Neural crest cell (in vitro differentiated cells): ENCODE measurements around the gene MTG1. TPM values are rescaled to one million over a fixed set of nuclear protein-coding genes. Genes with fewer than 3 reads are reported as not detected.
"Not testable (repeated sequence)": the region's sequence is repeated elsewhere in the genome, so short reads cannot be mapped to it uniquely, and the experiment has no call there.

Experiments used
- DNase-seq: peaks from one replicate; pipeline ENCODE4 v3.0.0; 2021; ENCODE audit warnings: low read depth, mixed read lengths, low spot score
- H3K27ac Mint-ChIP-seq: one replicate; pipeline ENCODE4 v1.8.0; 2021; ENCODE audit warnings: mild to moderate bottlenecking, mixed read lengths; ENCODE audit not compliant: unreplicated experiment
- H3K27me3 Mint-ChIP-seq: 2 replicates; pipeline ENCODE4 v1.8.0; 2021; ENCODE audit warnings: low read depth, mild to moderate bottlenecking, mixed read lengths
- H3K36me3 Mint-ChIP-seq: 2 replicates; pipeline ENCODE4 v1.8.0; 2021; ENCODE audit warnings: low read depth, mild to moderate bottlenecking, mixed read lengths
- H3K4me1 Mint-ChIP-seq: 2 replicates; pipeline ENCODE4 v1.8.0; 2021; ENCODE audit warnings: mixed read lengths
- H3K4me3 Mint-ChIP-seq: one replicate; pipeline ENCODE4 v1.8.0; 2021; ENCODE audit warnings: mild to moderate bottlenecking, mixed read lengths
- H3K9me3 Mint-ChIP-seq: 2 replicates; pipeline ENCODE4 v1.8.0; 2021; ENCODE audit warnings: mixed read lengths
- CTCF ChIP-seq: fragments of 200-600 bp; sonication (generic); conservative IDR thresholded peaks from 2 replicates; pipeline ENCODE4 v1.5.0; 2021; ENCODE audit warnings: antibody characterized with exemption, mild to moderate bottlenecking
- total RNA-seq: library from RNA; stranded (reverse); gene quantifications from 2 replicates; pipeline ENCODE4 v1.2.1, GENCODE V29; 2021

Gene MTG1
- total RNA-seq, 1 donor from 2014 or later, result 104 TPM

- no peak for TF ChIP-seq CTCF
- no peaks in the 10 kb centered on the region for H3K9me3 Mint-ChIP-seq
- H3K4me3 Mint-ChIP-seq, result no peak overlapping the region
- H3K27me3 Mint-ChIP-seq, result no peaks in the 10 kb centered on the region
- H3K36me3 Mint-ChIP-seq, result no peaks in the 10 kb centered on the region
- H3K27ac Mint-ChIP-seq, result no peak overlapping the region
- peaks cover 6% of the 10 kb centered on the region for H3K4me1 Mint-ChIP-seq
- no peak for DNase-seq
Measured at GRCh38 chr10:133384071-133384470, 9.9 kb upstream of the MTG1 start.

DNA sequence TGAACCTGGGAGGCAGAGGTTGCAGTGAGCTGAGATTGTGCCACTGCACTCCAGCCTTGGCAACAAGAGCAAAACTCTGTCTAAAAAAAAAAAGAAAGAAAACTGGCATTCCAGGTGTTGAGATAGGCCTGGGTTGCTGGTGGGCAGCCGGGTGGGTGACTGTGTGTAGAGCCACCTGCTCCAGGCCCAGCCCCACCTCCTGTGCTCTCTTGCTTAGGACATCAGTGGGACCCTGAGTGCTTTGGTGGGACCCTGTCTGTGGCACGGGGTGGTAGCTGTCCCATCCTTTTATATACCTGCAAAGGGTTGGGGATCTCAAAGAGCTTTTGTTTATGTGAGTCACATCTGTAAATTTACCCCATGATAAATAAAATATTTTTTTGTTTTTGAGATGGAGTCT lies 8.7 kb upstream of the MTG1 start:
- no peak overlapping the region for H3K27ac Mint-ChIP-seq
- DNase-seq, result no peak
- H3K4me3 Mint-ChIP-seq, result no peak overlapping the region
- no peak for TF ChIP-seq CTCF
- no peaks in the 10 kb centered on the region for H3K27me3 Mint-ChIP-seq
- no peaks in the 10 kb centered on the region for H3K36me3 Mint-ChIP-seq
- H3K9me3 Mint-ChIP-seq, result no peaks in the 10 kb centered on the region
- H3K4me1 Mint-ChIP-seq, result peaks cover 11% of the 10 kb centered on the region

GRCh38 chr10:133386951-133387350 lies 7.0 kb upstream of the MTG1 start:
- H3K27ac Mint-ChIP-seq, H3K9me3 Mint-ChIP-seq, H3K36me3 Mint-ChIP-seq, H3K27me3 Mint-ChIP-seq, DNase-seq, H3K4me3 Mint-ChIP-seq, H3K4me1 Mint-ChIP-seq: not testable (repeated sequence)

GRCh38 chr10:133388236-133388972 lies 5.6 kb upstream of the MTG1 start:
- no peaks in the 10 kb centered on the region for H3K27me3 Mint-ChIP-seq
- H3K27ac Mint-ChIP-seq, result no peak overlapping the region
- TF ChIP-seq CTCF, result no peak
- H3K4me3 Mint-ChIP-seq, result peak overlapping the region; percentile 56
- DNase-seq, result no peak
- H3K36me3 Mint-ChIP-seq, result no peaks in the 10 kb centered on the region
- peaks cover 4% of the 10 kb centered on the region for H3K4me1 Mint-ChIP-seq
- H3K9me3 Mint-ChIP-seq, result no peaks in the 10 kb centered on the region

- Mint-ChIP-seq H3K27me3 (no peaks in the 10 kb centered on the region), H3K4me3 (peak overlapping the region; percentile 8), H3K27ac (no peak overlapping the region), H3K4me1 (peaks cover 4% of the 10 kb centered on the region), H3K9me3 (no peaks in the 10 kb centered on the region), H3K36me3 (no peaks in the 10 kb centered on the region)
- no peak for TF ChIP-seq CTCF
- DNase-seq, result no peak
Measured at GRCh38 chr10:133388973-133389818, 4.8 kb upstream of the MTG1 start.
